Bone marrow (tissue), 2 donors: ENCODE results near the gene SLC39A11.

ENCODE experiments used
- DNase-seq, 2 donors: peaks; one replicate each; lab custom pipeline; 2025; lab: John Stamatoyannopoulos, UW

Gene SLC39A11

DNA sequence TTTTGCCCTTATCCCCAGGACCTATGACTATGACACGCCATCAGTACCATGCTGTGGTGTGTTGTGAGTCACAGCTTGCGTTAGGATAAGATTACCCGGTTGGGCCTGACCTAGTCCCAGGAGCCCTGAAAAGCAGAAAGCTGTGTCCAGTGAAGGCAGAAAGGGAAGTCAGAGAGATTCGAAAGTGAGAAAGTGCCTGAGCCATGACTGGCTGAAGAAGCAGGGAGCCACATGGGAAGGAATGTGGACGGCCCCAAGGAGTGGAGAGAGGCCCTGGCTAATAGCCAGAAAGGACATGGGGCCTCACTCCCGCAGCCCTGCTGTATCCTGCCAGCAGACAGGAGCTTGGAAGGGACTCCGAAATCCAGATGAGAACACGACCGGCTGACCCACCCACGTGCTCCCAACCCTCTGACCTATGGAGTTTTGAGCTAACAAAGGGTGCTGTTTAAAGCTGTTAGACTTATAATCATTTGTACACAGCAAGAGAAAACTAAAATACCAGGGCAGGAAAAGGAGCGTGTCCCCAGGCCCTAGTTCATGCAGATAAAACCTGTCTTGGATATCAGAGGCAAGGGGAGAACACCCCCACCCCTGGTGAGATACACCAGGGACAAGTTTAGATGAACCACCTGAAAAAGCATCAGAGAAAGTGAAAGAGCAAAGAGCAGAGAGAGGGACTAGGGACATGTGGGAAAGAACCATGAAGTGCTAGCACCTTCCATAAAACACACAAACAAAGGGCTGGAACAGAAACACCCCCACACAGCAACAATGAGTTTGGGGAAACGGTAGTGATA is 115.3 kb downstream of the SLC39A11 start:
- no peak for DNase-seq

GRCh38 chr17:72975509-72975908 is 117.0 kb downstream of the SLC39A11 start:
- no peak for DNase-seq

- DNase-seq = no peak
Observed at GRCh38 chr17:72974605-72975232, 117.8 kb downstream of the SLC39A11 start.

DNA sequence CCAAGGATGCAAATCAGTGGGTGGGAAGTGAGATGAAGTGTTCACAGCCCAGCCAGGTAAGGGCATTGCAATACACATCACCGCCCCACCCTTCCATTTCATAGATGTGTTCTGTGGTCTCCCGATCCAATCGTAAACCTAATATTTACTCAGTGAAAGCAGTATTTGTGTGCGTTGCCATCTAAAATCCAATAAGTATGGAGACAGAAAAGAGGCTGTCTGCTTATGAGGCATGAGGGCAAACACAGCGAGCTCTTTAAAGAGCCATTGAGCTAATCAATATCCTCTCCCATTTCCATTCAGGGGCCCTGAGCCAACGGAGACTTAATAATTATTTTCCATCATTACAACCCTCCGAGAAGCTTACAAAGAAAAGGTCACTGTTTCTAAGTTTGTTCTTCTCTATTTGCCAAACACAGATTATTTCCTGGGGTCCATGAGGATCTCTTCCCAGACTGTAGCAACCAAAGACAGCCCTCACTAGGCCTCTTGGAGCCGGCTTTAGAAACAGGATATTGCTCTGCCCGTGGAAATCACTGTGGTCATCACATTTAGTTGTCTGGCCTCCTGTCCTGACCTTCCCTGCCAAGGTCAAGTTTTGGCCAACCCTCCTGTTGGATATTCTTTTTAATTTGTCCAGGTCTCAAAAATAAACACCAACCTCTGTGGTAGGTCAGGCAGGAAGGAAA is 120.1 kb downstream of the SLC39A11 start:
- DNase-seq = no peak

DNA sequence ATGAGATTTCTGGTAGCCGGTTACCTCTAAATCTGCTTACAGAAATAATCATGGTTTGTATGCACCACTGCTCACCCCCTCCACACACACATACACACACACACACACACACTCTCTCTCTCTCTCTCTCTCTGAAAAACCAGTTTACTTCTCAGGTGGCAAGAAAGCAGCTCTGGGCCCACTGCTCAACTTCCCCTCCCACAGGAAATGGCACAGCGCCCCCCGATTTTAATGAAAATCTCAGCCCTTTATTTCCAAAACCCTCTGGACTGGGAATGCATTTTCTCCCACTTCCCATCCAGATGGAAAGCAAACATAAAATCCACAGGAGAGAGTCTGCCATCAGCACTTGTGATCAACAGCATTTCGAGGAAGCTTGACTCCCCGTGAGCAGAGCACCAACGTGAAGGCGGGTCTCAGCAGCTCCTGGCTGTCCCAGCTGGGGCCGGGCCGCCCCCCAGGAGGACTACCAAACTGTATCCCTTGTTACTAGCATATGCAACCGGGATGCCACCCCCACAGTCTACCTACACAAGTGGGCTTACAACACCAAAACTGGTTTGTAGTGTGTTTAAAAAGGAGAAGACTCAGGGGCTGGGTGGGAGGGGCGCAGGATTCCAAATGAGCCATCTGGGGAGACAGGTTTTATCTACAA is 121.1 kb downstream of the SLC39A11 start:
- no peak for DNase-seq

GRCh38 chr17:72970797-72971196 is 121.7 kb downstream of the SLC39A11 start:
- no peak for DNase-seq

GRCh38 chr17:72970246-72970645 is 122.2 kb downstream of the SLC39A11 start:
- no peak for DNase-seq

GRCh38 chr17:72969293-72969906 is 123.1 kb downstream of the SLC39A11 start:
- DNase-seq = no peak

DNA sequence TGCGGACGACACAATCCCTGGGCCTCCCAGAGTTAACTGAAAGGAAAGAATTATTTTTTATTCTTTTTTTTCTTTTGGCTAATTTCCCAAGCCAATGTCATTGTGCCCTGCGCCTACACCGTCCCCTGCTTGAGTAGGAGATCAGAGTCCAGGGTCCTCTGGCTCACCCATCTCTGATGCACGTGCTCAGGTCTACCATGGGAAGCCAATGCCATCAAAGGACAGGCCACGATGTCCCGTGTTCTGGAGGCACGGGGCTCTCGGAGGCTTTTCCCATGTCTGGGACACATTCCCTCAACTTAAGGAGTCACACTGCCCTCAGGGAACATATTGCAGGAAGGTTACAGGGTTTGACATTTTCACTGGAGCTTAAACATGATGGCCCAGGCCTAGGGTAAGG is 123.7 kb downstream of the SLC39A11 start:
- DNase-seq = no peak

DNA sequence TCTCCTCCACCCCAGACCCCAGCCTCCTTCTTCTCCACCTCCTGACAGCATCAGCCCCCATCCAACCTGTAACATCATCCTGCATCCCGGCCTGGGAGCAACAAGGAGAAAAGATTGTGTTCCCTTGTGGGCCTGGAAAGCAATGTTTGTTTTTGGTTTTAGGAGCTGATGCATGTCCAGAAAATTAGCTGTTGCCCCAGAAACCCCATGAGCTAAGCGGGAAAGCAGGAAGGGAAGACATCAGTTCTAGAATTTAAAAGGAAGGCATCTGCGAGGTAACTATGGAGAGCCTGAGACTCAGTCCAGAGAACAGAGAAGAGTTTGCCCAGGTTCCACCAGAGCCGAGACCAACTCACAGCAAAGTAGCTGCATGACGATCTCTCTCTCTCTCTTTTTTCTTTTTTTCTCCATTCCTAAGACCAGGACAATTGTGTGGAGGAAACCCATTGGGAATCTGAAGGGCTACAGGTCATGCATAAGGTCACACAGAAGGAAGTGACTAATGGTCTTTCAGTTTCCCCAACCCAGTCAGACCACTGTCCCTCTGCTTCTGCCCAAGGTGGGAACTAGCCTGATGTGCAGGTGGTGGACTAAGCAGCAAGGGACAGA is 124.4 kb downstream of the SLC39A11 start:
- DNase-seq = no peak

GRCh38 chr17:72967277-72967970 is 125.1 kb downstream of the SLC39A11 start:
- DNase-seq = no peak

- no peak for DNase-seq
Observed at GRCh38 chr17:72962106-72962505, 130.4 kb downstream of the SLC39A11 start.

DNA sequence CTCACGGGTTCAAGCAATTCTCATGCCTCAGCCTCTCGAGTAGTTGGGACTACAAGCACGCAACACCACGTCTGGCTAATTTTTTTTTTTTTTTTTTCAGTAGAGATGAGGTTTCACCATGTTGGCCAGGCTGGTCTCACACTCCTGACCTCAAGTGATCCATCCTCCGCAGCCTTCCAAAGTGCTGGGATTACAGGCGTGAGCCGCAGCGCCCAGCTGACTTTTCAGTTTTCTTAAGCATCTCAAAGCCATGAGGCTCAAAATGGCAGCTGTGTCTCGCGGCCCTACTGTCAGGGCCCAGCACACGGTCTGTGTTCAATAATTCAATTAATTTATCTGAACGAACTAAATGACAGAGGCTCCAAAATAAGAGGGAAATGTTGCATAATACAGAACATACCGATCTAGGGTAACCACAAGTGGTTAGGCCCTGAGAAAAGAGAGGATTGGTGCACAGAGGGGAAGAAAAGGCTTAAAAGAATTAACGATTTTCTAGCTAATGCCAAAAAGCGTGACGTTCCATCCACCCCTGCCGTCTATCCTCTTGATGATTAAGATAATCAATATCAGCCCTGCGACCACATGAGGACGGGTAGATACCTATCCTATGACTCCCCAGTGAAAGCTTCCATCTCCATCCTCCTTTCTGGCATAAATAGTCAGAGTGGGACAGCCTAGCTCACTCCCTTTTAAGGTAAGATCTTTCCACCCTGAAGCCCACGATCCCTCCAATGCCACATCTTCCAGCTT is 136.9 kb downstream of the SLC39A11 start:
- DNase-seq = no peak

DNA sequence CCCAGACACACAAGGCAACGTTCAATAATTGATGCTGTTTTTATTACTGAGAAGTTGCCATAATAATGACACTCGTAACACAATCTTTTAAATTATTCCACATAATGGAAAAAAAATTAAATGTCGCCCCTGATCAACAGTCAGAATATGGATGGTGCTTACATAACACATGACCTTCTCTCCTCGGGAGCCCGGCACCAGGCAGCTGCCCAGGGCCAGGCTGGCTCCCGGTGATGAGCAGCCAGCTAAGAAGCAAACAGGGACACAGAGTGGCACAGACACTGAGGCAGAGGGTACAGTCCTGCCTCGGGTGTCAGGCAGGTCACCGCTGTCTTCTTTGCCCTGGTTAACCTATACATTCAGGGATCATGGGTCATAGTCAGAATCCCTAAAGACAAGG is 137.9 kb downstream of the SLC39A11 start:
- DNase-seq = no peak

DNA sequence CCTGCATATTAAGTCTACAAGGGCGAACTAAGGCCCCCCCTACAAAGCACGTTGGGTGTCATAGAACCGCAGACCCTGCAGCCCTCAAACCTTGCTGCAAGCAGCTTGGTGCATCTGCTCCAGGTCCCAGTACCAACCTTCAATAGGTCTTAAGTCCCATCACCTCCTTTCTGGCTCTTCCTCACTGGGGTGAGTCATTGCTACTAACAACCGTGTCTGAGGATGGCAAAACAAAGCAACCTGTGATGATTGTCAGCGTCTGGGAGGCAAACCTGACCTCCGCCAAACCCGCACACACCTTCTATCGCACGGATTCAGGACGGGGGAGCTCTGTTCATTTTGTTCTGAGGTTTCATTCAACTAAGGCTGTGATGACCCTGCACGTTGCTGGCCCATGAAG is 138.9 kb downstream of the SLC39A11 start:
- DNase-seq = no peak

- no peak for DNase-seq
Observed at GRCh38 chr17:72952641-72953315, 139.7 kb downstream of the SLC39A11 start.

DNA sequence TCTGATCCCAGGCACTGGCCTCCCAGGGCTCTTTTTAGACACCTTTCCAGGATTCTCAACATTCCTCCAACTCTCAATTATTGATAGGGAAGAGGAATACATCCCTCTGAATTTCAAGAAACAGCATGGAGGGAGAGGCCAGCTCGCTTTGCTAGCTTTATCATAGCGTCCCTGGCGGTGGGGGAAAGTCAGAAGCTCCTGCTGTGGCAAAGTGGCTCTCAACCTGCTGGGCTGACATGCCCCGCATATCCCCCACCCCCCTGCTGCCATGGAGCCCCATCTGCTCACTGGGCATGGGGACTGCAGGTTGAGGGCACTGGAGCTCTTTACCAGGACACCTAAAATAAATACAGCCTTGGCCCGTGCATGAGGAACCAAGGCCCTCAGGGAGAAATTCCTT is 140.3 kb downstream of the SLC39A11 start:
- DNase-seq = no peak

DNA sequence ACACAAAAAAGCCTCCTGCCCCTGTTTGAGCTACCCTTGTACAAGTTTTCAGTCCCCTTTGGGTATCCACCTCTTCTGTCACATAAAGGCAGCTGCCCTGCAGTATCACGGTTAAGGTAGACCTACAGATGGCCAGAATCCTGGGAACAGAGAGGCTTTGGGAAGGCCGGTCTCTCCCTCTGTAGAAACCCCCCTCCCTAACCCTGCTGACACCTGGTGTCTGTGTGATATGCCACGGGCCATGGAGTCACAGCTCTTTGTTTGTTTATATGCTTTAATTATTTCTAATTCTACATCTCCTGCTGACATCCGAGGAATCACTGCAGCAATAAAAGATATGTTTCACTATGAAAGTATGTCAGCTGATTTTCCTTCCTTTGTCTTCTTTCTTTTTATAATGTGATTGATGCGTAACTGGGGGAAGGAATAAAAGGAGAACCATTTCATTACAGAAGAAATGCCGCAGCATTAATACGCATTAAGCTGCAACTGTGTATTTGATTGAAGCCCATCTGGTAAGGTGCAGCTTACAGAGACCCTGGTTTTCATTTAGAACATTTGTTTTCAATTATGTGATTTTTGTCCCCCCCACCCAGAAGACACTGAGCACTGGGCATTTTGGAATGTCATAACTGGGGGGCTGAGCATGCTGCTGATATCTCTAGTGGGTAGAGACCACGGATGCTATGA is 142.1 kb downstream of the SLC39A11 start:
- DNase-seq = no peak

DNA sequence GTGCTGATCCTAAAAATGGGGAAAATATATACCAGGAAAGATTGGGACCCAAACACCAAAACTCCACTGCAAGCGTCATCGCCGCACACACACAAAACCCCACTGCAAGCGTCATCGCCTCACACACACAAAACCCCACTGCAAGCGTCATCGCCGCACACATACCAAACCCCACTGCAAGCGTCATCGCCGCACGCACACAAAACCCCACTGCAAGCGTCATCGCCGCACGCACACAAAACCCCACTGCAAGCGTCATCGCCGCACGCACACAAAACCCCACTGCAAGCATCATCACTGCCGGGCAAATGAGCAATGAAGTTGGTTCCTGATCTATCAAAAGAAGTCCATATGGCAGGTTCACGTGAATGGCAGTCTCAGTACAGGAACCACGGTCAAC is 144.4 kb downstream of the SLC39A11 start:
- no peak for DNase-seq
